Tibial nerve (tissue), 4 donors: ENCODE measurements around the gene PDCD1.

Experiments
- CTCF ChIP-seq, 5 experiments: fragments of 200-600 bp in 3 of 5; fragments of 450-650 bp in 2 of 5; sonication (generic) in 3 of 5; IDR thresholded peaks; one replicate each; pipeline ENCODE4 v1.5.1; 2016 to 2019; ENCODE audit warnings: antibody characterized with exemption in 5 of 5, mild to moderate bottlenecking in 3 of 5, moderate library complexity in 2 of 5
- EP300 ChIP-seq, 2 donors: sonication (generic); formaldehyde crosslinking; IDR thresholded peaks; one replicate each; pipeline ENCODE4 v1.6.1; 2017; ENCODE audit warnings: antibody characterized with exemption in 2 of 2, mild to moderate bottlenecking in 1 of 2
- POLR2A ChIP-seq, 2 donors: fragments of 450-650 bp; IDR thresholded peaks; one replicate each; pipeline ENCODE4 v1.6.1; 2017; ENCODE audit warnings: antibody characterized with exemption in 2 of 2, mild to moderate bottlenecking in 2 of 2, moderate library complexity in 2 of 2

- TF ChIP-seq CTCF (IDR thresholded peaks at IDR 0.05) (no peak), EP300 (IDR thresholded peaks at IDR 0.05) (no peak), POLR2A (IDR thresholded peaks at IDR 0.05) (no peak)
Measured at GRCh38 chr2:241857572-241858121, 1.0 kb downstream of the PDCD1 start.
